Posterior cingulate gyrus (tissue), 11 donors: ENCODE data around the gene ROBO1.

ENCODE experiments used
- DNase-seq, 10 donors: peaks; one replicate each; pipeline versions ENCODE4 v3.0.0 to v3.0.0-alpha.2; 2020 to 2021; ENCODE audit warnings: mixed read lengths in 3 of 10
- intact Hi-C: fragments of 100-400 bp; cut with DNase I; formaldehyde crosslinking; loops from one replicate; pipeline ENCODE4 v1.15.1; 2023

The ROBO1 gene

DNA sequence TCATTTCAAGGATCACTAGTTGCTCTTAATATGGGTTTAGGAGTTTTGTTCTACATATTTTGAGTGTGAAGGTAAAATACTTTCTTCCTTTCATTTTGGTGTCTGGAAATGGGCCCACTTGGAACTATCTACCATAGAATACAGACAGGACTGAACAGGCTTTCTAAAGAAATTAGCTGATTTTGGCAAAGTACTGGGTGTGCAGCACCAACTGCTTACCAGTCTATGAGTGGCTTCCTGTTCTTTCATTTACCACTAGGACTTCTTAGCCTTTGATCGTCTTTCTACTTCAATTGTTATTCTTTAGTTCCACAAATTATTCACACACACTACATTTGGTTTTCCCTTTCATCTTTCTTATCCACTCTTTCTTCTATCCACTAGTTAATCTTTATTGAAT is 1196.3 kb downstream of the ROBO1 start:
- intact Hi-C loops, result no loop called here
- DNase-seq, result no peak

- peak in 1 of 10 donors; percentile 34 for DNase-seq
- intact Hi-C loops, result no loop called here
Observed at GRCh38 chr3:78570496-78570895, 1197.3 kb downstream of the ROBO1 start.

- intact Hi-C loops, result no loop called here
- no peak for DNase-seq
Observed at GRCh38 chr3:78569804-78570203, 1198.0 kb downstream of the ROBO1 start.

GRCh38 chr3:78565712-78566111 is 1202.1 kb downstream of the ROBO1 start:
- DNase-seq, result no peak

GRCh38 chr3:78562328-78562727 is 1205.5 kb downstream of the ROBO1 start:
- DNase-seq, result no peak
- intact Hi-C loops, result no loop called here

More at GRCh38 chr3:78565712-78566111, 1202.1 kb downstream of the ROBO1 start:
- intact Hi-C loops, result no loop called here
